GM18511 (cell line): ENCODE measurements around the gene PPP1R9B.

Experiments
- ATAC-seq: cut with Tn5 transposase; IDR thresholded peaks from one replicate; pipeline ENCODE4 v1.9.1; 2021; ENCODE audit warnings: mild to moderate bottlenecking, moderate library complexity; ENCODE audit not compliant: unreplicated experiment

PPP1R9B gene

GRCh38 chr17:50161023-50161910 is 10.8 kb upstream of the PPP1R9B start:
- ATAC-seq: peak; percentile 83

GRCh38 chr17:50157891-50158290 is 7.4 kb upstream of the PPP1R9B start:
- no peak for ATAC-seq

- ATAC-seq: no peak
Measured at GRCh38 chr17:50155115-50155819, 4.8 kb upstream of the PPP1R9B start.

- ATAC-seq: no peak
Measured at GRCh38 chr17:50154604-50155003, 4.1 kb upstream of the PPP1R9B start.

- no peak for ATAC-seq
Measured at GRCh38 chr17:50153650-50154575, 3.4 kb upstream of the PPP1R9B start.

- no peak for ATAC-seq
Measured at GRCh38 chr17:50152736-50153135, 2.3 kb upstream of the PPP1R9B start.

- ATAC-seq: peak; percentile 36
Measured at GRCh38 chr17:50151937-50152547, 1.6 kb upstream of the PPP1R9B start.

GRCh38 chr17:50151041-50151936 is 812 bp upstream of the PPP1R9B start:
- ATAC-seq: peak; percentile 36

- no peak for ATAC-seq
Measured at GRCh38 chr17:50149417-50150353, 792 bp downstream of the PPP1R9B start.

GRCh38 chr17:50149091-50149416 is 1.4 kb downstream of the PPP1R9B start:
- ATAC-seq: no peak

- peak; percentile 43 for ATAC-seq
Measured at GRCh38 chr17:50148226-50149090, 2.0 kb downstream of the PPP1R9B start.

- no peak for ATAC-seq
Measured at GRCh38 chr17:50147841-50148225, 2.6 kb downstream of the PPP1R9B start.

- no peak for ATAC-seq
Measured at GRCh38 chr17:50146927-50147665, 3.4 kb downstream of the PPP1R9B start.

GRCh38 chr17:50146230-50146926 is 4.1 kb downstream of the PPP1R9B start:
- ATAC-seq: no peak

GRCh38 chr17:50145532-50146229 is 4.8 kb downstream of the PPP1R9B start:
- no peak for ATAC-seq
